Brain microvascular endothelial cell (primary cell): ENCODE measurements around the gene NUCB1.

Experiments used
- DNase-seq: peaks from one replicate; pipeline ENCODE4 v3.0.0-alpha.2; 2020
- H3K27ac ChIP-seq: fragments of 250-450 bp; sonication (Bioruptor Pico); 2 replicates; pipeline ENCODE4 v1.5.1; 2020; ENCODE audit warnings: mild to moderate bottlenecking, moderate library complexity
- H3K27me3 ChIP-seq: fragments of 250-450 bp; sonication (Bioruptor Pico); replicated peaks from 2 replicates; pipeline ENCODE4 v1.5.1; 2020; ENCODE audit warnings: mild to moderate bottlenecking
- H3K36me3 ChIP-seq: fragments of 250-450 bp; sonication (Bioruptor Pico); replicated peaks from 2 replicates; pipeline ENCODE4 v1.5.1; 2020; ENCODE audit warnings: mild to moderate bottlenecking
- H3K4me3 ChIP-seq: 2 replicates; pipeline ENCODE4 v1.5.1; 2011; ENCODE audit warnings: low read depth, mild to moderate bottlenecking, control low read depth, low read length, moderate library complexity
- CTCF ChIP-seq: IDR thresholded peaks from 2 replicates; pipeline ENCODE4 v1.5.1; 2011; ENCODE audit warnings: low read depth, mild to moderate bottlenecking, moderate library complexity, low read length, control low read depth, inconsistent platforms; ENCODE audit errors: missing control alignments
- in situ Hi-C: cut with HindIII; loops from 2 replicates; pipeline ENCODE4 v1.10.0; 2017; ENCODE audit warnings: low sequenced_read_pairs, low pct_ligation_motif_present

The NUCB1 gene

GRCh38 chr19:48963371-48964204, 63.5 kb downstream of the NUCB1 start:
- DNase-seq: no peak
- Histone ChIP-seq H3K27ac (peak overlapping the region; percentile 96), H3K27me3 (no peaks in the 10 kb centered on the region), H3K36me3 (peaks cover 35% of the 10 kb centered on the region), H3K4me3 (peak overlapping the region; percentile 2)
- no peak for TF ChIP-seq CTCF
- in situ Hi-C loops: no loop called here

GRCh38 chr19:48964205-48965039, 64.3 kb downstream of the NUCB1 start:
- DNase-seq: peak; percentile 45
- peak overlapping the region; percentile 2 for H3K4me3 ChIP-seq
- in situ Hi-C loops: no loop called here
- no peaks in the 10 kb centered on the region for H3K27me3 ChIP-seq
- no peak for TF ChIP-seq CTCF
- peak overlapping the region; percentile 96 for H3K27ac ChIP-seq
- peaks cover 42% of the 10 kb centered on the region for H3K36me3 ChIP-seq

GRCh38 chr19:48965040-48965805, 65.1 kb downstream of the NUCB1 start, which contains the start of gene FTL:
FTL (plus strand) TSS chr19:48965309; CDS start chr19:48965508, 199 bp downstream.
- TF ChIP-seq CTCF: no peak
- Histone ChIP-seq H3K27me3 (no peaks in the 10 kb centered on the region), H3K36me3 (peaks cover 48% of the 10 kb centered on the region), H3K4me3 (peak within 1 kb of the TSS; percentile 79), H3K27ac (peak within 1 kb of the TSS; percentile 96)
- peak; percentile 96 for DNase-seq
- in situ Hi-C loops: no loop called here

GRCh38 chr19:48965806-48966540, 65.9 kb downstream of the NUCB1 start:
- Histone ChIP-seq H3K36me3 (peaks cover 53% of the 10 kb centered on the region), H3K27ac (peak overlapping the region; percentile 80), H3K4me3 (peak overlapping the region; percentile 79), H3K27me3 (no peaks in the 10 kb centered on the region)
- DNase-seq: peak; percentile 76
- in situ Hi-C loops: no loop called here
- TF ChIP-seq CTCF: no peak
